Measurements from ENCODE around the gene PEX3.
"Not testable (repeated sequence)": the region's sequence is repeated elsewhere in the genome, so short reads cannot be mapped to it uniquely, and the experiment has no call there.

PEX3 gene

GRCh38 chr6:143457563-143458359 is 7.2 kb downstream of the PEX3 start:
- no peak overlapping the region for H3K27ac ChIP-seq (replicated peaks; ENCODE audit: low read length)
- no peak overlapping the region for H2BK12ac ChIP-seq (ENCODE audit: low read length)
- H3K9ac ChIP-seq (ENCODE audit: low read depth, low read length, poor library complexity), result no peak overlapping the region
- H3K79me1 ChIP-seq (ENCODE audit: low read depth, low read length), result no peaks in the 10 kb centered on the region
- WGBS, 2 donors (ENCODE audit: extremely low coverage in 2 of 2, insufficient read length in 2 of 2, insufficient replicate concordance in 1 of 2), result no CpG with 5 or more reads among the region's 2 CpGs
- H2AK5ac ChIP-seq (ENCODE audit: low read depth, low read length), result no peak overlapping the region
- no peak overlapping the region for H3K14ac ChIP-seq (ENCODE audit: low read length)
- no peak overlapping the region for H2BK15ac ChIP-seq (ENCODE audit: low read length)
- H4K8ac ChIP-seq (ENCODE audit: low read depth, low read length), result no peak overlapping the region
- H2AFZ ChIP-seq (ENCODE audit: low read length), result no peak overlapping the region
- H3K4me3 ChIP-seq (ENCODE audit: low read length in 2 of 2), result no peak overlapping the region
- H3K36me3 ChIP-seq (replicated peaks in 1 of 2; ENCODE audit: control insufficient read depth in 2 of 2, insufficient read depth in 2 of 2, low read length in 2 of 2), result peaks cover 3 to 18% of the 10 kb centered on the region in 2 donors
- H2BK120ac ChIP-seq (ENCODE audit: low read depth, low read length), result no peak overlapping the region
- no peak for DNase-seq (ENCODE audit: low spot score)
- H3K4me1 ChIP-seq (ENCODE audit: control insufficient read depth in 2 of 2, insufficient read depth in 1 of 2, low read depth in 1 of 2, low read length in 2 of 2), result no peaks in the 10 kb centered on the region
- no peak overlapping the region for H3K4ac ChIP-seq (ENCODE audit: low read length)
- H3K4me2 ChIP-seq (ENCODE audit: insufficient read depth, low read length, poor library complexity, severe bottlenecking), result no peak overlapping the region
- H3K18ac ChIP-seq (ENCODE audit: low read length), result no peak overlapping the region
- H3K23ac ChIP-seq (ENCODE audit: low read depth, low read length, poor library complexity), result no peak overlapping the region
- H4K91ac ChIP-seq (ENCODE audit: low read depth, low read length, poor library complexity), result no peak overlapping the region
- H3K9me3 ChIP-seq (replicated peaks in 1 of 2; ENCODE audit: control insufficient read depth in 2 of 2, insufficient read depth in 1 of 2, low read depth in 1 of 2, low read length in 2 of 2), result no peaks in the 10 kb centered on the region
- no peaks in the 10 kb centered on the region for H3K27me3 ChIP-seq (ENCODE audit: control insufficient read depth in 3 of 3, insufficient read depth in 3 of 3, low read depth in 1 of 3, low read length in 3 of 3)
- no peak overlapping the region for H2BK5ac ChIP-seq (ENCODE audit: low read length)

- Histone ChIP-seq H3K36me3 (replicated peaks in 1 of 2; ENCODE audit: control insufficient read depth in 2 of 2, insufficient read depth in 2 of 2, low read length in 2 of 2) (peaks cover 2 to 18% of the 10 kb centered on the region in 2 donors), H3K4me1 (ENCODE audit: control insufficient read depth in 2 of 2, insufficient read depth in 1 of 2, low read depth in 1 of 2, low read length in 2 of 2) (no peaks in the 10 kb centered on the region), H4K91ac (ENCODE audit: low read depth, low read length, poor library complexity) (no peak overlapping the region), H3K9me3 (replicated peaks in 1 of 2; ENCODE audit: control insufficient read depth in 2 of 2, insufficient read depth in 1 of 2, low read depth in 1 of 2, low read length in 2 of 2) (no peaks in the 10 kb centered on the region), H3K14ac (ENCODE audit: low read length) (no peak overlapping the region), H3K4me3 (ENCODE audit: low read length in 2 of 2) (no peak overlapping the region), H3K4ac (ENCODE audit: low read length) (no peak overlapping the region), H4K8ac (ENCODE audit: low read depth, low read length) (no peak overlapping the region), H3K4me2 (ENCODE audit: insufficient read depth, low read length, poor library complexity, severe bottlenecking) (no peak overlapping the region), H2AK5ac (ENCODE audit: low read depth, low read length) (no peak overlapping the region), H3K23ac (ENCODE audit: low read depth, low read length, poor library complexity) (no peak overlapping the region), H3K9ac (ENCODE audit: low read depth, low read length, poor library complexity) (no peak overlapping the region), H2AFZ (ENCODE audit: low read length) (no peak overlapping the region), H3K18ac (ENCODE audit: low read length) (no peak overlapping the region), H3K79me1 (ENCODE audit: low read depth, low read length) (no peaks in the 10 kb centered on the region), H2BK5ac (ENCODE audit: low read length) (no peak overlapping the region), H2BK12ac (ENCODE audit: low read length) (no peak overlapping the region), H3K27ac (replicated peaks; ENCODE audit: low read length) (no peak overlapping the region), H2BK120ac (ENCODE audit: low read depth, low read length) (no peak overlapping the region), H3K27me3 (ENCODE audit: control insufficient read depth in 3 of 3, insufficient read depth in 3 of 3, low read depth in 1 of 3, low read length in 3 of 3) (no peaks in the 10 kb centered on the region), H2BK15ac (ENCODE audit: low read length) (no peak overlapping the region)
- WGBS, 2 donors (ENCODE audit: extremely low coverage in 2 of 2, insufficient read length in 2 of 2, insufficient replicate concordance in 1 of 2), result no CpG with 5 or more reads among the region's 2 CpGs
- no peak for DNase-seq (ENCODE audit: low spot score)
These were observed 14.9 kb downstream of the PEX3 start for GRCh38 chr6:143465546-143465945.

GRCh38 chr6:143468026-143468425 is 17.4 kb downstream of the PEX3 start:
- Histone ChIP-seq H2BK120ac (ENCODE audit: low read depth, low read length) (no peak overlapping the region), H3K27me3 (ENCODE audit: control insufficient read depth in 3 of 3, insufficient read depth in 3 of 3, low read depth in 1 of 3, low read length in 3 of 3) (no peaks in the 10 kb centered on the region), H2BK12ac (ENCODE audit: low read length) (no peak overlapping the region), H3K36me3 (replicated peaks in 1 of 2; ENCODE audit: control insufficient read depth in 2 of 2, insufficient read depth in 2 of 2, low read length in 2 of 2) (peaks cover 2 to 28% of the 10 kb centered on the region in 2 donors), H3K23ac (ENCODE audit: low read depth, low read length, poor library complexity) (no peak overlapping the region), H4K8ac (ENCODE audit: low read depth, low read length) (no peak overlapping the region), H3K4ac (ENCODE audit: low read length) (no peak overlapping the region), H3K4me2 (ENCODE audit: insufficient read depth, low read length, poor library complexity, severe bottlenecking) (no peak overlapping the region), H3K79me1 (ENCODE audit: low read depth, low read length) (no peaks in the 10 kb centered on the region), H2BK5ac (ENCODE audit: low read length) (no peak overlapping the region), H2BK15ac (ENCODE audit: low read length) (no peak overlapping the region), H3K9ac (ENCODE audit: low read depth, low read length, poor library complexity) (no peak overlapping the region), H2AK5ac (ENCODE audit: low read depth, low read length) (no peak overlapping the region), H3K14ac (ENCODE audit: low read length) (no peak overlapping the region), H3K4me3 (ENCODE audit: low read length in 2 of 2) (no peak overlapping the region), H2AFZ (ENCODE audit: low read length) (no peak overlapping the region), H3K18ac (ENCODE audit: low read length) (no peak overlapping the region), H3K9me3 (replicated peaks in 1 of 2; ENCODE audit: control insufficient read depth in 2 of 2, insufficient read depth in 1 of 2, low read depth in 1 of 2, low read length in 2 of 2) (no peaks in the 10 kb centered on the region), H4K91ac (ENCODE audit: low read depth, low read length, poor library complexity) (no peak overlapping the region), H3K27ac (replicated peaks; ENCODE audit: low read length) (no peak overlapping the region), H3K4me1 (ENCODE audit: control insufficient read depth in 2 of 2, insufficient read depth in 1 of 2, low read depth in 1 of 2, low read length in 2 of 2) (no peaks in the 10 kb centered on the region)
- no peak for DNase-seq (ENCODE audit: low spot score)

- not testable (repeated sequence) for DNase-seq (ENCODE audit: low spot score); H2BK5ac ChIP-seq (ENCODE audit: low read length); H2AFZ ChIP-seq (ENCODE audit: low read length); H3K27ac ChIP-seq (replicated peaks; ENCODE audit: low read length); H3K18ac ChIP-seq (ENCODE audit: low read length); H3K9me3 ChIP-seq (replicated peaks in 1 of 2; ENCODE audit: control insufficient read depth in 2 of 2, insufficient read depth in 1 of 2, low read depth in 1 of 2, low read length in 2 of 2); H3K4me3 ChIP-seq (ENCODE audit: low read length in 2 of 2); H2AK5ac ChIP-seq (ENCODE audit: low read depth, low read length); H3K23ac ChIP-seq (ENCODE audit: low read depth, low read length, poor library complexity); H2BK12ac ChIP-seq (ENCODE audit: low read length); H3K4me1 ChIP-seq (ENCODE audit: control insufficient read depth in 2 of 2, insufficient read depth in 1 of 2, low read depth in 1 of 2, low read length in 2 of 2); H4K91ac ChIP-seq (ENCODE audit: low read depth, low read length, poor library complexity); H3K4me2 ChIP-seq (ENCODE audit: insufficient read depth, low read length, poor library complexity, severe bottlenecking); H2BK15ac ChIP-seq (ENCODE audit: low read length); H4K8ac ChIP-seq (ENCODE audit: low read depth, low read length); H3K27me3 ChIP-seq (ENCODE audit: control insufficient read depth in 3 of 3, insufficient read depth in 3 of 3, low read depth in 1 of 3, low read length in 3 of 3); H3K9ac ChIP-seq (ENCODE audit: low read depth, low read length, poor library complexity); H3K14ac ChIP-seq (ENCODE audit: low read length); H3K79me1 ChIP-seq (ENCODE audit: low read depth, low read length); H3K4ac ChIP-seq (ENCODE audit: low read length); H2BK120ac ChIP-seq (ENCODE audit: low read depth, low read length)
- WGBS, 2 donors (ENCODE audit: extremely low coverage in 2 of 2, insufficient read length in 2 of 2, insufficient replicate concordance in 1 of 2), result no CpG with 5 or more reads among the region's 2 CpGs
- peaks cover 2 to 32% of the 10 kb centered on the region in 2 donors for H3K36me3 ChIP-seq (replicated peaks in 1 of 2; ENCODE audit: control insufficient read depth in 2 of 2, insufficient read depth in 2 of 2, low read length in 2 of 2)
These were observed 18.2 kb downstream of the PEX3 start for GRCh38 chr6:143468823-143469222.

All from neuronal stem cell (in vitro differentiated cells).